ENCODE measurements around the gene IGSF21. TPM values are rescaled to one million over a fixed set of nuclear protein-coding genes. Genes with fewer than 3 reads are reported as not detected.

IGSF21 gene
- total RNA-seq, 1 donor, result not detected

- Histone ChIP-seq H2AFZ (ENCODE audit: low read length) (no peak overlapping the region), H3K4me2 (ENCODE audit: insufficient read depth, low read length) (no peak overlapping the region), H3K4me1 (ENCODE audit: insufficient read depth, low read length) (no peaks in the 10 kb centered on the region), H3K36me3 (ENCODE audit: insufficient read depth, low read length) (no peaks in the 10 kb centered on the region), H3K79me2 (ENCODE audit: insufficient read depth, low read length) (no peaks in the 10 kb centered on the region), H3K9me3 (ENCODE audit: low read depth, low read length) (peaks cover 4% of the 10 kb centered on the region), H3K27ac (ENCODE audit: low read depth, low read length) (no peak overlapping the region), H3K27me3 (ENCODE audit: insufficient read depth, low read length) (no peaks in the 10 kb centered on the region), H3K4me3 (ENCODE audit: insufficient read depth, low read length) (no peak overlapping the region), H4K20me1 (ENCODE audit: insufficient read depth, low read length) (no peaks in the 10 kb centered on the region)
- DNase-seq (ENCODE audit: insufficient read length, low spot score, missing footprints), result no peak
- TF ChIP-seq, protein P1, sequence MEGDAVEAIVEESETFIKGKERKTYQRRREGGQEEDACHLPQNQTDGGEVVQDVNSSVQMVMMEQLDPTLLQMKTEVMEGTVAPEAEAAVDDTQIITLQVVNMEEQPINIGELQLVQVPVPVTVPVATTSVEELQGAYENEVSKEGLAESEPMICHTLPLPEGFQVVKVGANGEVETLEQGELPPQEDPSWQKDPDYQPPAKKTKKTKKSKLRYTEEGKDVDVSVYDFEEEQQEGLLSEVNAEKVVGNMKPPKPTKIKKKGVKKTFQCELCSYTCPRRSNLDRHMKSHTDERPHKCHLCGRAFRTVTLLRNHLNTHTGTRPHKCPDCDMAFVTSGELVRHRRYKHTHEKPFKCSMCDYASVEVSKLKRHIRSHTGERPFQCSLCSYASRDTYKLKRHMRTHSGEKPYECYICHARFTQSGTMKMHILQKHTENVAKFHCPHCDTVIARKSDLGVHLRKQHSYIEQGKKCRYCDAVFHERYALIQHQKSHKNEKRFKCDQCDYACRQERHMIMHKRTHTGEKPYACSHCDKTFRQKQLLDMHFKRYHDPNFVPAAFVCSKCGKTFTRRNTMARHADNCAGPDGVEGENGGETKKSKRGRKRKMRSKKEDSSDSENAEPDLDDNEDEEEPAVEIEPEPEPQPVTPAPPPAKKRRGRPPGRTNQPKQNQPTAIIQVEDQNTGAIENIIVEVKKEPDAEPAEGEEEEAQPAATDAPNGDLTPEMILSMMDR (IDR thresholded peaks at IDR 0.05; ENCODE audit: extremely low read depth, low read depth, low read length), result no peak
These were observed 303.7 kb downstream of the IGSF21 start for GRCh38 chr1:18411321-18411720.

DNA sequence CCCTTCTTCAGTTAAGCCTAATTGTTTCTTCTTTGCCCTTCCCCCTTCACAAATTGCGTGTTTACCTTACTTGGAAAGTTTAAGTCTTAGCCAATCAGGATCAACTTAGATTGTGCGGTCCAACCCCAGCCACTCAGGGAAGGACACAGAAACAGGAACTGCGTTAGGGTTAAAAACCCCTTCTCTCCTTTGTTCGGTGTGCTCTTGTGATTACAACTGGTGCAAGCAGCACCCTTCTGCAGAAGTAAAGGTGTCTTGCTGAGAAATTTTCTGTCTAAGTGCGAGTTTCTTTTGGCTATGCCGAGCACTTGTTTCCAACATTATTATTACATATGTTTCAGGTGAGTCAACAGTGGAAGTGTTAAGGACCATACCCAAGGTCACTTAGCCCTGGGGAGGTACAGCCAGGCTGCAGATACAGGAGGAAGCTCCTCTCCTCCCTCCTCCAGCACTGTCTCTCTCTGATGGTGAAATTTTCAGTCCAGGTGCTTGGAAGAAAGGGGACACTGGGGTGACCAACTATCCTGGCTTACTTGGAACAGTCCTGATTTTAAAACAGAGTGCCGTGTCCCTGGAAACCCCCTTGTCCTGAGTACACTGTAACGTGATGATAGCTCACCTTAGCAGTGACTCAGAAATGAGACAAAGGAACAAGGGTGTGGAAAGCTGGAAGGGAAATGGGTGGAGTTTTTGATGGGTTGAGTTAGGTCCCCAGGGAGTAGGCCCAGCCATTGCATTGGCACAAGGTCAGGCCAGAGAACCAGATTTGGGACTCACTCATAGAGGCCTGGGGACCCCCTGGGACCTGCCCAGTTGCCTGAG, 304.4 kb downstream of the IGSF21 start:
- H3K36me3 ChIP-seq (ENCODE audit: insufficient read depth, low read length), result no peaks in the 10 kb centered on the region
- H3K27me3 ChIP-seq (ENCODE audit: insufficient read depth, low read length), result no peaks in the 10 kb centered on the region
- H3K4me2 ChIP-seq (ENCODE audit: insufficient read depth, low read length), result no peak overlapping the region
- H3K4me3 ChIP-seq (ENCODE audit: insufficient read depth, low read length), result no peak overlapping the region
- peaks cover 4% of the 10 kb centered on the region for H3K9me3 ChIP-seq (ENCODE audit: low read depth, low read length)
- no peak overlapping the region for H2AFZ ChIP-seq (ENCODE audit: low read length)
- TF ChIP-seq, protein P1 (IDR thresholded peaks at IDR 0.05; ENCODE audit: extremely low read depth, low read depth, low read length), result no peak
- no peaks in the 10 kb centered on the region for H3K4me1 ChIP-seq (ENCODE audit: insufficient read depth, low read length)
- H4K20me1 ChIP-seq (ENCODE audit: insufficient read depth, low read length), result no peaks in the 10 kb centered on the region
- no peak overlapping the region for H3K27ac ChIP-seq (ENCODE audit: low read depth, low read length)
- DNase-seq (ENCODE audit: insufficient read length, low spot score, missing footprints), result no peak
- H3K79me2 ChIP-seq (ENCODE audit: insufficient read depth, low read length), result no peaks in the 10 kb centered on the region

- no peak for DNase-seq (ENCODE audit: insufficient read length, low spot score, missing footprints)
- TF ChIP-seq, protein P1 (IDR thresholded peaks at IDR 0.05; ENCODE audit: extremely low read depth, low read depth, low read length), result no peak
- H3K27me3 ChIP-seq (ENCODE audit: insufficient read depth, low read length), result no peaks in the 10 kb centered on the region
These were observed 305.3 kb downstream of the IGSF21 start for GRCh38 chr1:18412882-18413353.

GRCh38 chr1:18413541-18414305, 306.1 kb downstream of the IGSF21 start:
- no peaks in the 10 kb centered on the region for H3K4me1 ChIP-seq (ENCODE audit: insufficient read depth, low read length)
- no peak overlapping the region for H2AFZ ChIP-seq (ENCODE audit: low read length)
- no peaks in the 10 kb centered on the region for H3K36me3 ChIP-seq (ENCODE audit: insufficient read depth, low read length)
- no peak overlapping the region for H3K4me2 ChIP-seq (ENCODE audit: insufficient read depth, low read length)
- TF ChIP-seq, protein P1 (IDR thresholded peaks at IDR 0.05; ENCODE audit: extremely low read depth, low read depth, low read length), result no peak
- DNase-seq (ENCODE audit: insufficient read length, low spot score, missing footprints), result no peak
- no peaks in the 10 kb centered on the region for H3K79me2 ChIP-seq (ENCODE audit: insufficient read depth, low read length)
- peaks cover 4% of the 10 kb centered on the region for H3K9me3 ChIP-seq (ENCODE audit: low read depth, low read length)
- no peaks in the 10 kb centered on the region for H4K20me1 ChIP-seq (ENCODE audit: insufficient read depth, low read length)
- no peak overlapping the region for H3K27ac ChIP-seq (ENCODE audit: low read depth, low read length)
- no peak overlapping the region for H3K4me3 ChIP-seq (ENCODE audit: insufficient read depth, low read length)
- no peaks in the 10 kb centered on the region for H3K27me3 ChIP-seq (ENCODE audit: insufficient read depth, low read length)

More at GRCh38 chr1:18412882-18413353, 305.3 kb downstream of the IGSF21 start:
- no peak overlapping the region for H2AFZ ChIP-seq (ENCODE audit: low read length)
- H3K4me1 ChIP-seq (ENCODE audit: insufficient read depth, low read length), result no peaks in the 10 kb centered on the region
- H4K20me1 ChIP-seq (ENCODE audit: insufficient read depth, low read length), result no peaks in the 10 kb centered on the region
- H3K4me3 ChIP-seq (ENCODE audit: insufficient read depth, low read length), result no peak overlapping the region
- no peak overlapping the region for H3K27ac ChIP-seq (ENCODE audit: low read depth, low read length)
- H3K36me3 ChIP-seq (ENCODE audit: insufficient read depth, low read length), result no peaks in the 10 kb centered on the region
- peaks cover 4% of the 10 kb centered on the region for H3K9me3 ChIP-seq (ENCODE audit: low read depth, low read length)
- no peak overlapping the region for H3K4me2 ChIP-seq (ENCODE audit: insufficient read depth, low read length)
- H3K79me2 ChIP-seq (ENCODE audit: insufficient read depth, low read length), result no peaks in the 10 kb centered on the region
